NCI-H2029 treated with DMSO at 0.1 percent for 48 hours (cell line): Measurements from ENCODE around the gene RAB27A.
"Not testable (repeated sequence)": the region's sequence is repeated elsewhere in the genome, so short reads cannot be mapped to it uniquely, and the experiment has no call there.

ENCODE experiments used
- DNase-seq: peaks from one replicate; lab custom pipeline; 2025; lab: John Stamatoyannopoulos, UW

The RAB27A gene

DNA sequence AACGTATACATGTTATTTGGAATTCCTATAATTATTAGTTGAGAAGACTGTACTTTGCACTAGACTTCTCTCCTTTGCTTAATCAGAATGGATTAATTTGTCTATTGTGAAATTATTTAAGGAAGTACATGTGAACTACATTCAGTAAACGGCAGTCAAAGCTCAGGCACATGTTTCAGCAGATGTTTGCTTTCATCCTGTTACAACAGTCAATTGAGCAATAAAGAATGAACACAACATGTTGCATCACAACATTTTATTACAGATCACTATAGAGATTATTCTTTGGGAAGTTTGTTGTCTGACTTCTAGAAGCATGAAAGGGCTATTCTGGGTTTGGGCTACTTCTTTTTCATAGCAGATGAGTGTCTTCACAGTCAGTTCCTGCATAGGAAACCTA, 39.2 kb downstream of the RAB27A start:
- no peak for DNase-seq

GRCh38 chr15:55249885-55250284, 39.7 kb downstream of the RAB27A start:
- not testable (repeated sequence) for DNase-seq

GRCh38 chr15:55248895-55249294, 40.7 kb downstream of the RAB27A start:
- DNase-seq = no peak

DNA sequence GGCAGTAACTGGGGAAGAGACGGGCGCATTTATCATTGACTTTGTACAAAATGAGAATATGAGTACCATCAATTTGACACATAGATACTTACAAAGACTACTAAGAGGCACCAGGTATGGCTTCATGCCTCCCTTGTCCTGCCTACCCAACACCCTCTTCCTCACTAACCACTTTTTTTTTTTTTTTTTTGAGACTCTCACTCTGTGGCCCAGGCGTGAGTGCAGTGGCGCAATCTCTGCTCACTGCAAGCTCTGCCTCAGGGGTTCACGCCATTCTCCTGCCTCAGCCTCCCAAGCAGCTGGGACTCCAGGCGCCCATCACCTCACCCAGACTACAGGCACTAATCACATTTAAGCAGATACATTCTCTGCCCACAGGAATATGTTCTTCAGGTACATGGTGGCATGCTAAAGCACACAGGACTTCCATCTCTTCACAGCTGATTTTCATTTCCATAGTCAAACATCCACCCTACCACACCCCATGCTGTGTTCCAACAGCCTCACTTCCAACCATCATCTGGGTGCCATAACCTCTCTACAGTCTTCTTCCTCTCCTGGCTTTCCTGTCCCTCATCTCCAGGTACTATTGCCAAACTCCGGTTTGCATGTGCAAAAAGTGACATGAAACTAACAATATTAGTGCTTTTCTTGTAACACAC, 41.7 kb downstream of the RAB27A start:
- DNase-seq = no peak

- no peak for DNase-seq
Measured at GRCh38 chr15:55247311-55247710, 42.3 kb downstream of the RAB27A start.

DNA sequence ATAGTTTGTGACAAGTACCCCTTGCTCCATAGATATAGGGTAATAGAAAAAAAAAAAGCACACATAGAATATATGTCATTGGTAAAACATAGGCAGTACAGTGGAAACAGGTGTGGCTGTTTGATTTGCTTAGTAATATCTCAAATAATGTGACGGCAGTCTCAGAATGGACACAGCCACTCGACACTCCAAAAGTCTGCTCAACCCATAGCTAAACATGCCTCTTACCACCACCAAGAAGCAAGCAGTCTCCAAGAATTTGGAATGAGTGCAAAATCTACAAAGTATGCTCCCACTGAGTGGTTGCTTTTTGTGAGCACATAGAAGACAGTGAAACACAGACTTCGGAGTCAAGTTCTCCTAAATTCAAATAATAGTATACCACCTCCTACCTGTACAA, 43.0 kb downstream of the RAB27A start:
- no peak for DNase-seq

DNA sequence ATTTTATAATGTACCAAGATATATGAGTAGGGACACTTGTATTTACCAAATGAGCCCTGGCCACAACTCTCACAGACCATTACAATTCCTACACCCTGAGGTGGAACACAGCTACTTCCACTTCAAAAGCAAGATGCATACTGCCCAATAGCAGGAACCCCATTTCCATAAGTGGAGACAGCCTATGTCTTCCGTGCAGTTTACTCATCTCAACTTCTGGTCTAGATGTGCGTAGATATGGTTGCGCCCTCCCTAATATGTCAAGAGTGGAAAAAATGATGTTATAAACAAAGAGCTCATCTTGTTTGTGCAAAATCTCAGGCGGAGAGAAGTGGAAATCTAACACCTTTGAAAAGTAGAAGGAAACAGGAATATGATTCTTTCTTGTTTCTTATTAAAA, 44.6 kb downstream of the RAB27A start:
- no peak for DNase-seq

DNA sequence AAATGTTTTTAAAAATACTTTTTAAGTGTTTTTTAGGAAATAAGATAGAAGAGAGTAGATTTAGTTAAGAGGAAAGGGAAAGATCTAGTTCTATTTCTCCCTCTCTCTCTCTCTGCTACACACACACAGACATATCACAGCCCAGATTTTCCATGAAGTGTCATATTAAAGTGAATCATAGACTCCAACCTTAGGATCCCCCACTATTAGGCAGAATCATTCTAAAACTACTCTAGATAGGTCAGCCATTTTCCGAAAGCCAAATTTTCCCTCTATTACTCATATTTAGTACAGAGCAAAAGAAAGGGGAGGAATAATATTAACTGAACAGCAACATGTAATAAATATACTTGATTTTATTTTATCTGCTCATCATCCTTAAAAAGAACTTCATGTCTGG, 47.7 kb downstream of the RAB27A start:
- DNase-seq = no peak

GRCh38 chr15:55241186-55241585, 48.4 kb downstream of the RAB27A start:
- DNase-seq = no peak

DNA sequence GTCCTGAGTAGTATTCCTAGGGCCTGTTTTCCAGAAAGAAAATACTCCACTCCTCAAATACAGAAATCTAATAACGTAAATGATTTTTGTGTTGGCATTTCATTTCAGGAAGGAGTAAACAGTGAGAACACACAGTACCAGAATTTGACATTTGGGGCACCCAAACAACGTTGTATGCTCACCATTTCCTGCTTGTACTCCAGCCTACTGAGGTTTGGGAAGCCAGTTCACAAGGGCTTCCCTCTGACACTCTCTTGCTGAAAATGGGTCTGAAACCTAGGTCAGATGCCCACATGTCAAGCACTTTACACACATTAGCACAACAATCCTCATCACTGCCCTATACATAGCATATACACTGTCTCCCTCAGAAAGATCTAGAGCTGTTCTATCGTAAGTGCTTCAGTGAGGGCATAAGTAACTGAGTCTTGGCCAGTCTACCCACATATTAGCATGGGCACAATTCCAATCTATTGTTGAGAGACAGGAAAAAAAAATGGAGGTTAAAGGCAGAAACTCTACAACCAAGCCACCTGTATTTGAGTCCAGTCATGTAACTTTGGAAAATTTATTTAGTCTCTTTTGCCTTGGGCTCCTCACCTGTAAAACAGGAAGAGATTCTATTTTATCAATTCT, 49.4 kb downstream of the RAB27A start:
- no peak for DNase-seq

DNA sequence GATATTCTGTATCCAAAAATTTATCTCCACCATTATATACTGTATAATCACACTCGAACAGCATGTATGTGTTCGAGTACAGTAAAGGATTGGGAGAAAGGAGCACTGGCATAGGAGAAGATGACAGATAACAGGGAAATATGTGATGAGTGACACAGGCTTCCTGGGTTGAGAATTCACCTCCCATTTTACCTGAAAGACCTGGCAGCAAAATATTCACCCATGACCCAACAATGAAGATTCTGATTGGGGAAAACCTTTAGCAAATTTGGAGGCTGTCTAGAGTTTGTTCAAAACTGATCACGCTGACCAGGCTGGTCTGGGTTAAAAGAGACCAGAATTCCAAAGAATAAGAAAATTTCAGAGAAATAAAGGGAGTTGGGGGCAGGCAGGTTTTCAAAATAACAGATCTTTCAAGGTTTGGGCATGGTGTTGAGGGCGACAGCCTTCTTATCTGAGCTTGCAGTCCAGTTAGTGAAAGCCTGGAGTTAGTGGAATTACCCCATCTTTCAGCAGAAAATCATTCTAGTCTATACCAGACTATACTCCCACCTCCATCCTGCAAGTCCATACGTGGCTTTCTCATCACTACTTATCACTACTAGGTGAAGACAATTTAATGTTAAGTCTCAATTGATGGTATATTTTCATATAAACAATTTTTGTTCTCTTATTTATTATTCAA, 50.0 kb downstream of the RAB27A start:
- DNase-seq = no peak

DNA sequence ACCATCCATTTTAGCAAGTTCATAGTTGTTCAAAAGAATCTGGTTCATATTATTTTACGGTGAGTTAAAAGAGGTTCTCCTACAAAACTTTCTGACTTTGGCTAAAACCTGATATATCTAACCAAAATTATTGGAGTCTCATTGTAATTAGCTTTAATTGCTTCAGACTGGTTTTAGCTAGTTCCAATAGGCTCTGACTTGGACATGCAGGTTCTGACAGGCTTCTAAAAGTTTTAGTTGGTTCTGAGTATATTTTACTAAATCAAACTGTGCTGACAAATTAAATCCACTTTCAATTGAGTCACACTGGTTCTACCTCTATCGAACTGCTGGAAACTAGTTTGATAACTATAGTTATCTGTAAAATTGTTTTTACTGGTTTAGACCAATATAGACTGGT, 50.7 kb downstream of the RAB27A start:
- DNase-seq = no peak

GRCh38 chr15:55237219-55238130, 52.1 kb downstream of the RAB27A start:
- DNase-seq = no peak

GRCh38 chr15:55235546-55236036, 54.0 kb downstream of the RAB27A start:
- no peak for DNase-seq

DNA sequence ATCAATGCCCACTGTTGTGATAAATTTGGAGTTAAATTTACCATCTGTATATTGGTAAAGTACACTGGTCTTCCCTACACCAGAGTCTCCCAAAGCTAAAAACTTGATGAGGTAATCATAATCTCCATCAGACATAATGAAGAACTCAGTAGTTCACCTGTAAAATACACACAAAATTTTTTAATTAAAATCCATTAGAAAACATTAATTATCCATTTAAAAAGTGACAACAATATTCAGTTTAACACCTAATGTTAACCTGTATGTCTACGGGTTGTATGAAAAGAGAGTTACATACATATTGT, 54.9 kb downstream of the RAB27A start:
- no peak for DNase-seq

DNA sequence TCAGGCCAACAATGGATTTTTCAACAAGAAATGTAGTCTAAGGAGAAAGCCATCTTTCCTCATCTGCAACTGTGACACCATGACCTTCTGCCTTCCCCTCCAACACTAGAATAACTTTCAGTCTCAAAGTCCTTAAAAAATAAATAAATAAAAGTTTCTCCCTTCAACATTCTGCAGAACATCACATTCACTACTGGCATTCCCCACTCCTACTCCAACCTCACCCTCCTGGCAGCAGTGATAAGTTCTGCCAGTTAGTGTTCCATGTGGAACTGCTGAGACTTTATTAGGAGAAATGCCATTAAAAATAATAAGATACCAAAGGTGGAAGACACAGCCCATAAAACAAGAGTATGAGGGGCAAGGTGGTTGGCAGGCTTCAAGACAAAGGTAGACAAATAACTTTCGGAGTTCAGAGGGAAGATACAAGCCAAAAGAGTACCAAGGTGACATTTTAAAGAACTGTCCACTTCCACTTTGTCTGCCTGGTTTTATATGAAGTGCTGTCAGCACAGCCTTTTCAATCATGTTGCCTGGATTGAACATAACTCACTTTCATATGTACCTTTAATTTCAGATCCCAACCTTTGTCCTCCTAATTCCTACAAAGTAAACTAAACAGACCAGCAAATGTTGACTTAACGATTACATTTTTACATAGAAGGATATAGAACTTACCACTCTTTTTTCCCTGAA, 55.4 kb downstream of the RAB27A start:
- no peak for DNase-seq

GRCh38 chr15:55231455-55231854, 58.2 kb downstream of the RAB27A start:
- DNase-seq = no peak

GRCh38 chr15:55230953-55231352, 58.7 kb downstream of the RAB27A start:
- DNase-seq = no peak

GRCh38 chr15:55230051-55230670, 59.5 kb downstream of the RAB27A start:
- DNase-seq = no peak

- no peak for DNase-seq
Measured at GRCh38 chr15:55226127-55226526, 63.5 kb downstream of the RAB27A start.

DNA sequence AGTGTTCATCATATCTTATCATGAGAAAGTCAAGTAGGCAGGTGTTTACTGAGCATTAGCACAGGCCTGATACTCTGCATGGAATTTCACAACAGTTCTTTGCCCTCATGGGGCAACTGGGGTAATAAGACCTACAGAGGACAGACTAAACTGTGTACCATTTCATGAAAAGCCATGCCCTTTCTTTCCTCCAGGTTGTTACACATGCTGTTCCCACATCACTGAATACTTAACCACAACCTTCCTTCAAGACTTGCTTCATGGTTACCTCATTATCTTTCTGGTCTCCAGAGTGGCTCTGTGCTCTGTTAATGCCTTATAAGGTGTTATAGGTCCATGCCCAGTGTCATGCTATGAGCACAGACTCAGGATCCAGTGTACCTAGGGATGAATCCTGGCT, 64.7 kb downstream of the RAB27A start:
- DNase-seq = no peak
